Lower leg skin (tissue), 3 donors: Measurements from ENCODE around the gene EXO1.

Source experiments
- POLR2A ChIP-seq, 2 donors: fragments of 450-650 bp; IDR thresholded peaks; one replicate each; pipeline ENCODE4 v1.6.1; 2016 to 2017; ENCODE audit warnings: antibody characterized with exemption in 2 of 2, mild to moderate bottlenecking in 1 of 2, moderate library complexity in 1 of 2
- TF ChIP-seq, protein P1 (sequence below), 3 donors: fragments of 450-650 bp; IDR thresholded peaks; one replicate each; pipeline ENCODE4 v1.5.1; 2016; ENCODE audit warnings: antibody characterized with exemption in 3 of 3, mild to moderate bottlenecking in 3 of 3, moderate library complexity in 2 of 3

DNA sequence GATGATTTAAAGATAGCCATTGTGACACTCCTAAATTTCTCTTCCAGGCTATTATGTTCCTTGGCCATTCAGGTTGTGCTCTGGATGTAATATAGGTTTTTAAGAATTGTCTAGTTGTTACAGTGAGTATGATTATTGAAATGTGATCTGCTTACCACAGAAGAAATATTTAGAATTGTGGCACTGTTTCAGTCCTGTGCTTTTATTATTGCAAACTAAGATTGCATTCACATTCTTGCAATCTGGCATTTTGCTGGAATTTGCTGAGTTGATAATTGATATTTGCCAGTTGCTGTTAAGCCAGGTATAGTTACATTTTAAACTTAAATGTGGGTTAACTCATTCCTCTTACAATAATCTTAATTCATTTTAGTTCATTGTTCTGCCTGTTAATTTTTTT lies 22.3 kb downstream of the EXO1 start:
- no peak for TF ChIP-seq POLR2A (IDR thresholded peaks at IDR 0.05)
- TF ChIP-seq, protein P1, sequence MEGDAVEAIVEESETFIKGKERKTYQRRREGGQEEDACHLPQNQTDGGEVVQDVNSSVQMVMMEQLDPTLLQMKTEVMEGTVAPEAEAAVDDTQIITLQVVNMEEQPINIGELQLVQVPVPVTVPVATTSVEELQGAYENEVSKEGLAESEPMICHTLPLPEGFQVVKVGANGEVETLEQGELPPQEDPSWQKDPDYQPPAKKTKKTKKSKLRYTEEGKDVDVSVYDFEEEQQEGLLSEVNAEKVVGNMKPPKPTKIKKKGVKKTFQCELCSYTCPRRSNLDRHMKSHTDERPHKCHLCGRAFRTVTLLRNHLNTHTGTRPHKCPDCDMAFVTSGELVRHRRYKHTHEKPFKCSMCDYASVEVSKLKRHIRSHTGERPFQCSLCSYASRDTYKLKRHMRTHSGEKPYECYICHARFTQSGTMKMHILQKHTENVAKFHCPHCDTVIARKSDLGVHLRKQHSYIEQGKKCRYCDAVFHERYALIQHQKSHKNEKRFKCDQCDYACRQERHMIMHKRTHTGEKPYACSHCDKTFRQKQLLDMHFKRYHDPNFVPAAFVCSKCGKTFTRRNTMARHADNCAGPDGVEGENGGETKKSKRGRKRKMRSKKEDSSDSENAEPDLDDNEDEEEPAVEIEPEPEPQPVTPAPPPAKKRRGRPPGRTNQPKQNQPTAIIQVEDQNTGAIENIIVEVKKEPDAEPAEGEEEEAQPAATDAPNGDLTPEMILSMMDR (IDR thresholded peaks at IDR 0.05), result no peak
